HepG2 (cell line): ENCODE results near the gene GALNT9.

Experiments
- EP300 ChIP-seq, 3 experiments: sonication (generic) in 1 of 3; formaldehyde crosslinking in 1 of 3; IDR thresholded peaks; 2 replicates each; pipeline versions ENCODE4 v1.5.1 to v1.6.1; 2011 to 2020; ENCODE audit warnings: low read depth in 2 of 3, low read length in 2 of 3, borderline replicate concordance in 1 of 3, improper control_type of control experiment in 1 of 3, mild to moderate bottlenecking in 1 of 3, missing genetic modification reagents in 1 of 3, moderate library complexity in 1 of 3
- KDM1A ChIP-seq: IDR thresholded peaks from 2 replicates; pipeline ENCODE4 v1.6.1; 2016; ENCODE audit warnings: missing compliant biosample characterization
- POLR2A ChIP-seq, 2 experiments: IDR thresholded peaks; 2 replicates each; pipeline ENCODE4 v1.6.1; 2011; ENCODE audit warnings: low read depth in 2 of 2, low read length in 2 of 2, mild to moderate bottlenecking in 1 of 2, moderate library complexity in 1 of 2; ENCODE audit not compliant: insufficient read depth in 1 of 2
- RELA ChIP-seq: sonication (generic); formaldehyde crosslinking; IDR thresholded peaks from 2 replicates; pipeline ENCODE4 v1.4.0; 2020; ENCODE audit warnings: missing genetic modification reagents
- TARDBP ChIP-seq: sonication (generic); formaldehyde crosslinking; IDR thresholded peaks from 2 replicates; pipeline ENCODE4 v1.8.0; 2022; ENCODE audit warnings: mild to moderate bottlenecking, missing genetic modification reagents
- ZIK1 ChIP-seq: sonication (generic); formaldehyde crosslinking; IDR thresholded peaks from 2 replicates; pipeline ENCODE4 v1.5.0; 2020; ENCODE audit warnings: mild to moderate bottlenecking, low read depth, missing genetic modification reagents, borderline replicate concordance
- TF ChIP-seq, protein P1 (sequence below), 2 experiments: IDR thresholded peaks; 2 replicates each; pipeline ENCODE4 v1.6.1; 2011 to 2012; ENCODE audit warnings: low read length in 2 of 2, borderline replicate concordance in 1 of 2, low read depth in 1 of 2, mild to moderate bottlenecking in 1 of 2, moderate library complexity in 1 of 2
- TF ChIP-seq, protein P2 (sequence below): sonication (generic); formaldehyde crosslinking; IDR thresholded peaks from 2 replicates; pipeline ENCODE4 v1.9.0; 2021; ENCODE audit warnings: missing genetic modification reagents, mild to moderate bottlenecking, borderline replicate concordance

DNA sequence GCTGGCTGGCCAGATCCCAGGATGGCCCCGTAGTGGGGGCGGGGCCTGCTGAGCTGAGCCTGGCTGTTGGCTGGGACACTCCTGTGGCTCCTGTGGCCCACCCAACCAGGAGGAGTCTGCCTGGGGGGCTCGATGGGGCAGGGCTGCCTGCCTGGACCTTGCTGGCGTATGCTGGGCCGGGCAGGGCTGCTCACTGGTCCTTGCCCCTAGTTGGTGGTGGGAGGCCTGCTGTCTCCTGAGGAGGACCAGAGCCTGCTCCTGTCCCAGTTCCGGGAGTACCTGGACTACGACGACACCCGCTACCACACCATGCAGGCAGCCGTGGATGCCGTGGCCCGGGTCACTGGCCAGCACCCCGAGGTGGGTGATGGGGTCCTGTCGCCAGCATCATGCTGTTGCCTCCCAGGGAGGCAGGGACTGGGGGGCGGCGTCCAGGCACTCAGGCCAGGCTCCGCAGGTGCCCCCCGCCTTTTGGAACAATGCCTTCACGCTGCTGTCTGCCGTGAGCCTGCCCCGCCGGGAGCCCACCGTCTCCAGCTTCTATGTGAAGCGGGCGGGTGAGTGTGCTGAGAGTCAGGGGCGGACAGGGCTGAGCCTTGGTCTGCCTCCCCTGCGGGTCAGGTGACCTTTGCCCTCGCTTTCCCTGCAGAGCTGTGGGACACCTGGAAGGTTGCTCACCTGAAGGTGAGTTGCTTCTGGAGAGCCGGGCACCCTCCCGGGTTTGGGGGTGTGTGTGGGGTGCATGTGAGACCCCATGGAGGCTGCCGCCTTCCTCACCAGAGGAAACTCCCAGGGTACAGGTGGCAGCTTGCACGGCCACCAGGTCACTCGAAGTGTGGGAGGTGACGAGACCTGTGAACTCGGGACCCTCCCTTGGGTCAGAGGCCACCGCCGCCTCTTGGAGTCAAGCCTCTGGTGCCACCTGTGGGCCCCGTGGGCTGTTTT is 181.7 kb downstream of the GALNT9 start:
- no peak for TF ChIP-seq POLR2A (IDR thresholded peaks at IDR 0.05; ENCODE audit: insufficient read depth in 1 of 2, low read depth in 2 of 2, low read length in 2 of 2)
- TF ChIP-seq, protein P1, sequence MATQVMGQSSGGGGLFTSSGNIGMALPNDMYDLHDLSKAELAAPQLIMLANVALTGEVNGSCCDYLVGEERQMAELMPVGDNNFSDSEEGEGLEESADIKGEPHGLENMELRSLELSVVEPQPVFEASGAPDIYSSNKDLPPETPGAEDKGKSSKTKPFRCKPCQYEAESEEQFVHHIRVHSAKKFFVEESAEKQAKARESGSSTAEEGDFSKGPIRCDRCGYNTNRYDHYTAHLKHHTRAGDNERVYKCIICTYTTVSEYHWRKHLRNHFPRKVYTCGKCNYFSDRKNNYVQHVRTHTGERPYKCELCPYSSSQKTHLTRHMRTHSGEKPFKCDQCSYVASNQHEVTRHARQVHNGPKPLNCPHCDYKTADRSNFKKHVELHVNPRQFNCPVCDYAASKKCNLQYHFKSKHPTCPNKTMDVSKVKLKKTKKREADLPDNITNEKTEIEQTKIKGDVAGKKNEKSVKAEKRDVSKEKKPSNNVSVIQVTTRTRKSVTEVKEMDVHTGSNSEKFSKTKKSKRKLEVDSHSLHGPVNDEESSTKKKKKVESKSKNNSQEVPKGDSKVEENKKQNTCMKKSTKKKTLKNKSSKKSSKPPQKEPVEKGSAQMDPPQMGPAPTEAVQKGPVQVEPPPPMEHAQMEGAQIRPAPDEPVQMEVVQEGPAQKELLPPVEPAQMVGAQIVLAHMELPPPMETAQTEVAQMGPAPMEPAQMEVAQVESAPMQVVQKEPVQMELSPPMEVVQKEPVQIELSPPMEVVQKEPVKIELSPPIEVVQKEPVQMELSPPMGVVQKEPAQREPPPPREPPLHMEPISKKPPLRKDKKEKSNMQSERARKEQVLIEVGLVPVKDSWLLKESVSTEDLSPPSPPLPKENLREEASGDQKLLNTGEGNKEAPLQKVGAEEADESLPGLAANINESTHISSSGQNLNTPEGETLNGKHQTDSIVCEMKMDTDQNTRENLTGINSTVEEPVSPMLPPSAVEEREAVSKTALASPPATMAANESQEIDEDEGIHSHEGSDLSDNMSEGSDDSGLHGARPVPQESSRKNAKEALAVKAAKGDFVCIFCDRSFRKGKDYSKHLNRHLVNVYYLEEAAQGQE (IDR thresholded peaks at IDR 0.05; ENCODE audit: borderline replicate concordance in 1 of 2, low read depth in 1 of 2, low read length in 2 of 2), result no peak
- TF ChIP-seq, protein P2, sequence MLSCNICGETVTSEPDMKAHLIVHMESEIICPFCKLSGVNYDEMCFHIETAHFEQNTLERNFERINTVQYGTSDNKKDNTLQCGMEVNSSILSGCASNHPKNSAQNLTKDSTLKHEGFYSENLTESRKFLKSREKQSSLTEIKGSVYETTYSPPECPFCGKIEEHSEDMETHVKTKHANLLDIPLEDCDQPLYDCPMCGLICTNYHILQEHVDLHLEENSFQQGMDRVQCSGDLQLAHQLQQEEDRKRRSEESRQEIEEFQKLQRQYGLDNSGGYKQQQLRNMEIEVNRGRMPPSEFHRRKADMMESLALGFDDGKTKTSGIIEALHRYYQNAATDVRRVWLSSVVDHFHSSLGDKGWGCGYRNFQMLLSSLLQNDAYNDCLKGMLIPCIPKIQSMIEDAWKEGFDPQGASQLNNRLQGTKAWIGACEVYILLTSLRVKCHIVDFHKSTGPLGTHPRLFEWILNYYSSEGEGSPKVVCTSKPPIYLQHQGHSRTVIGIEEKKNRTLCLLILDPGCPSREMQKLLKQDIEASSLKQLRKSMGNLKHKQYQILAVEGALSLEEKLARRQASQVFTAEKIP, result no peak
- no peak for TF ChIP-seq RELA (CRISPR knock-in tag)
- TF ChIP-seq KDM1A (CRISPR knock-in tag), result no peak
- TF ChIP-seq ZIK1 (CRISPR knock-in tag), result no peak
- no peak for TF ChIP-seq EP300 (IDR thresholded peaks at IDR 0.05; ENCODE audit: low read depth in 2 of 2, low read length in 2 of 2)
- TF ChIP-seq EP300 (CRISPR knock-in tag; IDR thresholded peaks at IDR 0.05; ENCODE audit: borderline replicate concordance), result no peak
- TF ChIP-seq TARDBP (CRISPR knock-in tag), result no peak
